Measurements from ENCODE around the gene KIF4A. TPM values are rescaled to one million over a fixed set of nuclear protein-coding genes. Genes with fewer than 3 reads are reported as not detected.
"Not testable (repeated sequence)": the region's sequence is repeated elsewhere in the genome, so short reads cannot be mapped to it uniquely, and the experiment has no call there.

Gene KIF4A
- total RNA-seq, 4 donors from 2014 or later: 1.3 to 4.4 (median 1.4) TPM; not detected in 1

GRCh38 chrX:70360366-70360765, 70.5 kb downstream of the KIF4A start:
- Histone ChIP-seq H3K27me3 (no peaks in the 10 kb centered on the region), H3K36me3 (no peaks in the 10 kb centered on the region), H3K4me1 (no peaks in the 10 kb centered on the region), H3K4me3 (no peak overlapping the region), H3K9me3 (no peaks in the 10 kb centered on the region), H3K27ac (no peak overlapping the region)
- no peak for DNase-seq
- no peak for TF ChIP-seq EP300 (IDR thresholded peaks at IDR 0.05; ENCODE audit: low read depth)
- no peak for TF ChIP-seq POLR2A (IDR thresholded peaks at IDR 0.05)
- no peak for TF ChIP-seq POLR2AphosphoS5 (IDR thresholded peaks at IDR 0.05)
- in situ Hi-C loops (cut with MboI; ENCODE audit: low pct_ligation_motif_present in 1 of 4, low pct_unique_long_range_greater_than_20kb in 1 of 4, low sequenced_read_pairs in 3 of 4): no loop called here
- WGBS, 2 donors (ENCODE audit: low coverage in 1 of 2): 90% methylated on average over 10 of the region's 10 CpGs; no CpG with 5 or more reads in 1 of the 2 donors
- intact Hi-C loops (cut with DNase I; ENCODE audit: low total_unique reads): no loop called here

GRCh38 chrX:70368731-70369130, 78.8 kb downstream of the KIF4A start:
- H3K4me1 ChIP-seq; H3K9me3 ChIP-seq; H3K27ac ChIP-seq; H3K36me3 ChIP-seq; DNase-seq; in situ Hi-C loops (cut with MboI; ENCODE audit: low pct_ligation_motif_present in 1 of 4, low pct_unique_long_range_greater_than_20kb in 1 of 4, low sequenced_read_pairs in 3 of 4); H3K4me3 ChIP-seq; H3K27me3 ChIP-seq; intact Hi-C loops (cut with DNase I; ENCODE audit: low total_unique reads): not testable (repeated sequence)
- 78% methylated on average over 7 of the region's 7 CpGs; no CpG with 5 or more reads in 1 of the 2 donors for WGBS, 2 donors (ENCODE audit: low coverage in 1 of 2)

- TF ChIP-seq CTCF (IDR thresholded peaks at IDR 0.05): no peak
- no peak for TF ChIP-seq POLR2AphosphoS5 (IDR thresholded peaks at IDR 0.05)
- no peak for TF ChIP-seq EP300 (IDR thresholded peaks at IDR 0.05; ENCODE audit: low read depth)
- no peak for TF ChIP-seq POLR2A (IDR thresholded peaks at IDR 0.05)
- no peak for DNase-seq
- intact Hi-C loops (cut with DNase I; ENCODE audit: low total_unique reads) (no loop called here), in situ Hi-C loops (cut with MboI; ENCODE audit: low pct_ligation_motif_present in 1 of 4, low pct_unique_long_range_greater_than_20kb in 1 of 4, low sequenced_read_pairs in 3 of 4) (no loop called here)
- Histone ChIP-seq H3K27ac (no peak overlapping the region), H3K4me1 (no peaks in the 10 kb centered on the region), H3K27me3 (no peaks in the 10 kb centered on the region), H3K36me3 (no peaks in the 10 kb centered on the region), H3K4me3 (no peak overlapping the region), H3K9me3 (no peaks in the 10 kb centered on the region)
- WGBS, 2 donors (ENCODE audit: low coverage in 1 of 2): 67% methylated on average over 2 of the region's 2 CpGs; no CpG with 5 or more reads in 1 of the 2 donors
These were observed 96.3 kb downstream of the KIF4A start for GRCh38 chrX:70386235-70386634.

- no peaks in the 10 kb centered on the region for H3K4me1 ChIP-seq
- in situ Hi-C loops (cut with MboI; ENCODE audit: low pct_ligation_motif_present in 1 of 4, low pct_unique_long_range_greater_than_20kb in 1 of 4, low sequenced_read_pairs in 3 of 4): no loop called here
- no peak for DNase-seq
- no peak for TF ChIP-seq EP300 (IDR thresholded peaks at IDR 0.05; ENCODE audit: low read depth)
- TF ChIP-seq CTCF (IDR thresholded peaks at IDR 0.05): no peak
- no peak for TF ChIP-seq POLR2A (IDR thresholded peaks at IDR 0.05)
- no peak for TF ChIP-seq POLR2AphosphoS5 (IDR thresholded peaks at IDR 0.05)
- no peak overlapping the region for H3K27ac ChIP-seq
- WGBS, 2 donors (ENCODE audit: low coverage in 1 of 2): 79% methylated on average over 4 of the region's 4 CpGs; no CpG with 5 or more reads in 1 of the 2 donors
- no peaks in the 10 kb centered on the region for H3K27me3 ChIP-seq
- intact Hi-C loops (cut with DNase I; ENCODE audit: low total_unique reads): no loop called here
- no peak overlapping the region for H3K4me3 ChIP-seq
- H3K9me3 ChIP-seq: no peaks in the 10 kb centered on the region
- no peaks in the 10 kb centered on the region for H3K36me3 ChIP-seq
These were observed 109.0 kb downstream of the KIF4A start for GRCh38 chrX:70398899-70399298.

- H3K27ac ChIP-seq; intact Hi-C loops (cut with DNase I; ENCODE audit: low total_unique reads); H3K27me3 ChIP-seq; H3K36me3 ChIP-seq; H3K9me3 ChIP-seq; DNase-seq; H3K4me1 ChIP-seq; H3K4me3 ChIP-seq: not testable (repeated sequence)
- WGBS, 2 donors (ENCODE audit: low coverage in 1 of 2): 93% methylated on average over 1 of the region's 3 CpGs; no CpG with 5 or more reads in 1 of the 2 donors
- in situ Hi-C loops (cut with MboI; ENCODE audit: low pct_ligation_motif_present in 1 of 4, low pct_unique_long_range_greater_than_20kb in 1 of 4, low sequenced_read_pairs in 3 of 4): loop anchor here in 1 of 4 donors (25.0 kb wide), 1 partner anchor 262 kb away; no protein-coding TSS in a partner anchor
These were observed 110.3 kb downstream of the KIF4A start for GRCh38 chrX:70400181-70400580.

GRCh38 chrX:70402721-70403120, 112.8 kb downstream of the KIF4A start:
- no peak for TF ChIP-seq POLR2A (IDR thresholded peaks at IDR 0.05)
- TF ChIP-seq POLR2AphosphoS5 (IDR thresholded peaks at IDR 0.05): no peak
- no peak for TF ChIP-seq CTCF (IDR thresholded peaks at IDR 0.05)
- TF ChIP-seq EP300 (IDR thresholded peaks at IDR 0.05; ENCODE audit: low read depth): no peak
- Histone ChIP-seq H3K9me3 (no peaks in the 10 kb centered on the region), H3K4me1 (no peaks in the 10 kb centered on the region), H3K4me3 (no peak overlapping the region), H3K27me3 (no peaks in the 10 kb centered on the region), H3K36me3 (no peaks in the 10 kb centered on the region), H3K27ac (no peak overlapping the region)
- no peak for DNase-seq
- WGBS, 2 donors (ENCODE audit: low coverage in 1 of 2): 81 to 82% methylated on average over 2 of the region's 2 CpGs
- intact Hi-C loops (cut with DNase I; ENCODE audit: low total_unique reads) (no loop called here), in situ Hi-C loops (cut with MboI; ENCODE audit: low pct_ligation_motif_present in 1 of 4, low pct_unique_long_range_greater_than_20kb in 1 of 4, low sequenced_read_pairs in 3 of 4) (loop anchor here in 1 of 4 donors (25.0 kb wide), 1 partner anchor 260 kb away; no protein-coding TSS in a partner anchor)
